CD4-positive, alpha-beta T cell treated with Interleukin-17A for 1 hour (primary cell): ENCODE data around the gene CCL23.

Experiments
- DNase-seq: peaks from one replicate; pipeline ENCODE4 v3.0.0-alpha.2; 2020

The CCL23 gene

DNA sequence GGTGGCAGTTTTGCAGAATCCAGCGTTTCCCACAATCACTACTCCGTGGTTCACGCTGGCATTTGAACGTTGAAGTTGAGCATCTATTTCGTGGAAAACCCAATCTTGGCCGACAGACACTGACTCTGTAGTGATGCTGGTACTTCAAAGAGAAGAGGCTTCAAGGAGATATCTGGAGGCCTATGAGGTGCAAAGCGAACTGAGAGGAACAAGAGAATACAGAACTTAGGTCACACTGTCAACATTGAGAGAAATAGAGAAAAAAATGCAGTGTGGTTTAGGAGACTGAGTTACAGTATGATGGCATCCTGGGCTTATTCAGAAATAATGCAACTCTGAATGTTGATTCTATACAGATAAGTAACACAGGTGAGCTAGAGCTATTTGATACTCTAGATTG lies 52.5 kb downstream of the CCL23 start:
- no peak for DNase-seq

DNA sequence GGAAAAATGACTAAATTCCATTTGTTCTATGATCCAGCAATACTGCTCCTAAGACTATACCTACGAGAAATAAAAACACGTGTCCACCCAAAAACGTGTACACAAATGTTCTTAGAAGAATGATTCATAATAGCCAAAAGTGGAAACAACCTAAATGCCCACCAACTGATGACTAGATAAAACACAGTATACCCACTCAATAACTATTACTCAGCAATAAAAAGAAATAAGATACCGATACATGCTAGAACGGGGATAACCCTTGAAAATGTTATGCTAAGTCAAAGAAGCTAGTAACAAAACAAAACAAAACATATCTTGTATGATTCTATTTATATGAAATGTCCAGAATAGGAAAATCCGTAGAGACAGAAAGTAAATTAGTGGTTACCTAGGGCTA lies 54.1 kb downstream of the CCL23 start:
- no peak for DNase-seq
